Measurements from ENCODE around the gene ZNF468.
"Not testable (repeated sequence)": the region's sequence is repeated elsewhere in the genome, so short reads cannot be mapped to it uniquely, and the experiment has no call there.

Gene ZNF468

DNA sequence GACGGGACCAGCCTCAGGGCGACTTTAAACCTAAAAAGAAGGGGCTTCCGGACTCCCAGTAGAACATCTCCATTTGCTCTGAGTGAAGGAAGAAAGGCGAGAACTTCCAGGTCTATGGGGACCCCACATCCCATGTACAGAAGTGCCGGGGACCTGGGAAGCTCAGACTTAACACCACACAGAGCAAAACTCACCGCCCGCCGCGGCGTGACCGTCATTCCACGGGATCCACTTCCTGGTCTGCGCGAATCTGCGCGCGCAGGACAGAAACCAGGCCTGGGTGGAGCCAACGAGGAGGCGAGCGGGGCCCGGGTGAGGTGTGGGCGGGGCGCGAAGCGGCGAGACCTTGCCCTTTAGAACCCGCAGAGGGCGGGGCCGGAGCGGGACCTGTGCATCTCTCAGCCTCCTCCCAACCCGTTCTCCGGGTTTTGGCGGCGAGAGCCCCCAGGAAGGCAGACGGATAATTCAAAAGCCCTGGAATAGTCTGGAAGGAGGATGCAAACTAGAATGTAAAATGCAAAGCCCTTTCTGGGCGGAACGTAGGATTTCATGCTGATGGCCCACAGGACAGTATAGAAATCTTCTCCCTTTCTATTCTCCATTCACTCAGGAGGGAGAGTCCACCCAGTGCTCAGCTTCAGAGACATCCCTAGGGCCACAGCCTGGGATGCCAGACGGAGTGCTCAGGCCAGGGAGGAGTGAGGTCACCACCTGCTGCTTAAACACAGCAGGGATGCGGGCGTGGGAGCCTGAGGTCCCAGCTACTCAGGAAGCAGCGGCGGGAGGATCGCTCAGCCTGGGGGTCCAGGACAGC lies at the start of gene ZNF468:
Gene ZNF468, minus strand, starts transcription at position 242 of the 814 bp plus-strand sequence. CDS start 3,347 bp downstream, outside the sequence.
- peak within 1 kb of the TSS; percentile 59 for H3K27ac ChIP-seq

GRCh38 chr19:52904052-52904780 lies 46.8 kb upstream of the ZNF468 start:
- not testable (repeated sequence) for H3K27ac ChIP-seq

- TF ChIP-seq ZFX (IDR thresholded peaks at IDR 0.05): no peak
- TF ChIP-seq, protein P1, sequence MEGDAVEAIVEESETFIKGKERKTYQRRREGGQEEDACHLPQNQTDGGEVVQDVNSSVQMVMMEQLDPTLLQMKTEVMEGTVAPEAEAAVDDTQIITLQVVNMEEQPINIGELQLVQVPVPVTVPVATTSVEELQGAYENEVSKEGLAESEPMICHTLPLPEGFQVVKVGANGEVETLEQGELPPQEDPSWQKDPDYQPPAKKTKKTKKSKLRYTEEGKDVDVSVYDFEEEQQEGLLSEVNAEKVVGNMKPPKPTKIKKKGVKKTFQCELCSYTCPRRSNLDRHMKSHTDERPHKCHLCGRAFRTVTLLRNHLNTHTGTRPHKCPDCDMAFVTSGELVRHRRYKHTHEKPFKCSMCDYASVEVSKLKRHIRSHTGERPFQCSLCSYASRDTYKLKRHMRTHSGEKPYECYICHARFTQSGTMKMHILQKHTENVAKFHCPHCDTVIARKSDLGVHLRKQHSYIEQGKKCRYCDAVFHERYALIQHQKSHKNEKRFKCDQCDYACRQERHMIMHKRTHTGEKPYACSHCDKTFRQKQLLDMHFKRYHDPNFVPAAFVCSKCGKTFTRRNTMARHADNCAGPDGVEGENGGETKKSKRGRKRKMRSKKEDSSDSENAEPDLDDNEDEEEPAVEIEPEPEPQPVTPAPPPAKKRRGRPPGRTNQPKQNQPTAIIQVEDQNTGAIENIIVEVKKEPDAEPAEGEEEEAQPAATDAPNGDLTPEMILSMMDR (conservative IDR thresholded peaks at IDR 0.05): no peak
- H3K27ac ChIP-seq: no peak overlapping the region
Measured at GRCh38 chr19:52901842-52902241, 44.4 kb upstream of the ZNF468 start.

GRCh38 chr19:52898596-52898995 lies 41.2 kb upstream of the ZNF468 start:
- H3K27ac ChIP-seq: not testable (repeated sequence)

GRCh38 chr19:52898101-52898500 lies 40.7 kb upstream of the ZNF468 start:
- H3K27ac ChIP-seq: peak overlapping the region; percentile 97; the same call in 1 of the 2 replicates
- TF ChIP-seq, protein P1 (conservative IDR thresholded peaks at IDR 0.05): no peak
- TF ChIP-seq ZFX (IDR thresholded peaks at IDR 0.05): no peak

DNA sequence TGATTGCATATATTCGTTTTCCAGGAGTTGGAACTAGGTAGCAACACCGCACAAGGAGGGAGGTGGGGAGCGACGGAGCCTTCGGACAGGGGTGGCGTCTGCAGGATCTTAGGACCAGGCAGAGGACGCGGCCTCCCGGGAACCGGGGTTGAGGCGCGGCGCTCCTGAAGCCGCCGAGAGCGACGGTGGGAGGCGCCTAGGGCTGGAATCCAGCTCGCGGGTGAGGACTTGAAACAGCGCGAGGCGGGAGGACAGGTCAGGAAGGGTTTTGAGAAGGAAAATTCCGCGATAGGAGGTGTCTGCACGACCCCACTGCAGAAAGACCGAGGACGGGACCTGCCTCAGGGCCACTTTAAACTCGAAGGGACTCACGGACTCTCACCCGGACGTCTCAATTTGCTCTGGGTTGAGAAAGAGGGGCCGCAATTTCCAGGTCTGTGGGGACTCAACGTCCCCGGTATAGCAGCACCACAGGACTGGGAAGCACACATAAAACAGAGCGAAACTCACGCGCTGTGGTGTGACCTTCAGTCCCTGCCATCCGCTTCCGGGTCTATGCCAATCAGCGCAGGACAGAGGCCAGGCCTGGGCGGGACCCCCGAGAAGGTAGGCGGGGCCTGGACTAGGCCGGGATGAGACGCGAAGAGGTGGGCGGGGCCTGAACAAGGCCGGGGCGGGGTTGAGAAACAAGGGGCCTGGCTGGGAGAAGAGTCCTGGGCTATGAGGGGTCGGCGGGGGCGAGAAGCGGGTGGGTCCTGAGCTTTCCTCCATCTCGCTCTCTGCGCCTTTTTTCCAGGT lies 39.9 kb upstream of the ZNF468 start, which contains the start of gene ZNF320:
Gene ZNF320, minus strand, starts transcription at position 498 of the 798 bp plus-strand sequence. CDS start 7,380 bp downstream, outside the sequence.
- peak within 1 kb of the TSS; percentile 97 for H3K27ac ChIP-seq
- TF ChIP-seq, protein P1 (conservative IDR thresholded peaks at IDR 0.05): no peak
- TF ChIP-seq ZFX (IDR thresholded peaks at IDR 0.05): peak; percentile 55

GRCh38 chr19:52896431-52897137 lies 39.2 kb upstream of the ZNF468 start:
- no peak for TF ChIP-seq ZFX (IDR thresholded peaks at IDR 0.05)
- TF ChIP-seq, protein P1 (conservative IDR thresholded peaks at IDR 0.05): no peak
- peak overlapping the region; percentile 97 for H3K27ac ChIP-seq

- H3K27ac ChIP-seq: no peak overlapping the region
- no peak for TF ChIP-seq ZFX (IDR thresholded peaks at IDR 0.05)
- TF ChIP-seq, protein P1 (conservative IDR thresholded peaks at IDR 0.05): no peak
Measured at GRCh38 chr19:52891336-52891735, 33.9 kb upstream of the ZNF468 start.

Data from C4-2B (cell line).